Islet precursor cell (in vitro differentiated cells): ENCODE results near the gene KIZ.
"Not testable (repeated sequence)": the region's sequence is repeated elsewhere in the genome, so short reads cannot be mapped to it uniquely, and the experiment has no call there.

Experiments used
- DNase-seq: peaks from one replicate; pipeline ENCODE4 v3.0.0-alpha.2; 2018

The KIZ gene

DNA sequence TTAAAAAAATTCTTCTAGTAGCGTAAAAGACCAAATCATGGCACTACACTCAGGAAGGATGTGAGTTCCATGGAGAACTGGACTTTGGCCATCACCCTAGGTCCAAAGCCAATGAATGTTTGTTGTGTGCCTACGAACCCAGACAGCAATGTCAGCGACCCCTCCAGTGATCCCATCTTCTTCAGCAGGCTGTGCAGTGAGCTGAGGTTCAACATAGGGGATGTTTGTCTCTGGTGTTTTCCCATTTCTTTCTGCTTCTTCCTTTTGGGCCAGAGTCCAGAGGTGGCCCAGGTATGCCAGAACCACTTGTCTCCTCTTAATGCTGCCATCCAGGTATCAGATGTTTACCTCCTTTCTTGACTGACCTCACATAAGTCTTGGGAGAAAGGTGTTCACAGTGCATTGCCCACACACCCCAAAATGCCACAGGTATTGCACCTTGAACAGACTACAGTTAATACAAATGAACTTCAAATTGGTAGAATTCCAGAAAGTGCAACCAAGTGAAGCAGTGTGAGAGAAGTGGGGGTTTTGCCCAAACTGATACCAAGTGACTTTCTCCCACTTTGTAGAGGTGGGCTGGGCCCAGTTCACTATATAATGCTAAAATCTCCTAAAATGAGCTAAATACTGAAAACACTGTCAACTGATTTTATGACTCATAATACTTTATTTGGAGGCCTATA is 14.1 kb downstream of the KIZ start:
- no peak for DNase-seq

DNA sequence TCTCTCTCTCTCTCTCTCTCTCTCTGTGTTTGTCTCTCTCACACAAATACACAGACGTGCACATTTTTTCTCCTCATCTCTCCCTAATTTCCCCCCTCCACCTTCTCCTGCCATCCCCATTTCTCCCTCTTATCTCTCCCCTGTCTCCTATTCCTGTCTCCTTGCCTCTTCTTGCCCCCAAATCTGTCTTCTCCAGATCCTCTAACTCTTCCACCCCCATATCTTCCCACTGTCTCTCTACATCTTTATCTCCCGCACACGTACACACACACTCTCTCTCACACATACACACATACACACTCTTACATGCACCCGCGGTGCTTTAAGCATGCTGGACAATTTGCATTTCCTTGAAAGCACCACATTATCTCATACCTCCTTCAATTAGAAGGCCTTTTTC is 15.9 kb downstream of the KIZ start:
- no peak for DNase-seq

DNA sequence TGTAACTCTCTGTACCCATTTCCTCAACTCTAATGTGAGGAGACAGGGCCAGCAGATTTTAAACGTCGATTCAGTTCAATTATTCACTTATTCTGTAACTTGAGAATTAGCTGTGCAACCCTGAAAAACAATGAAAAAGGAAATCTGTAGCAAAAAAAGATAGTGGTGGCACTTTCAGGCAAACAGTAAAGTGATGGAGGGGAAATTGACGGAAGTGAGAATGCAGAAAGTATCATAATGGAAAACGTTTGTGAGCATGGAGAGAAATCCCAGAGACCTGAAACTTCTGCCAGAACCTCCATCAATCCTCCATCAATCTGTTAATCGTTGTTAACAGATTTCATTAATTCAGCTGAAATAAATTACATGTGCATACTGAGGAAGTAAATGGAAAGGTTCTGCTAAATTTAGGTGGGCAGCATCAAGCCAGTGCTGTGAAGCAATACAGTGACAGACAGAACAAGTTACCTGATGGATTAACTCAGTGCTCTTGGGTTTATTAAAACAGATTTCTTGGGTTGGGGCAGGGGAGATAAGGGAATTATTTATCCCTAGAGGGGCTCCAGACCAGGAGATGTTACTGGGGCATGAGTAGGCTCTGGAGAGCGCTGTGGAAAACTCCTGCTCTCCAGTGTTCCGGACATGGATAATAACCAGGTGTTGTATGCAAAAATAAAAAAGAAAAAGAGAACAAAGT is 17.5 kb downstream of the KIZ start:
- DNase-seq, result no peak

DNA sequence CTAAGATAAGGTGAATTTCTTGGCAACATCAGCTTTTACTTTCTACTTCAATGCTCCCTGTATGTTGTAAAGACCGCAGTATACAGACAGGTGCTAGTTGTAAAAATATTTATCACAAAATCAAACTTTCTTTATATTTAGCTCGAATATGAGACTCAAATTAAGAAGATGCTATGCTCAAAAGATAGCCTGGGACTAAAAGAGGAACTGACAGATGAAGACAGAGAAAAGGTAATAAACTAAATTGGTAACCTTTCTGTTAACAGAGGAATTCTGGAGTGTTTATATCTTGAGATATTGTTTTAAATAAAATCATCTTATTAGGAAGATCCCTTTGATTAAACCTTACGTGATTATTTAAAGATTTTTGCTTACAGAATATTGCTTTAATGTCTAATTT is 19.5 kb downstream of the KIZ start:
- DNase-seq, result no peak

DNA sequence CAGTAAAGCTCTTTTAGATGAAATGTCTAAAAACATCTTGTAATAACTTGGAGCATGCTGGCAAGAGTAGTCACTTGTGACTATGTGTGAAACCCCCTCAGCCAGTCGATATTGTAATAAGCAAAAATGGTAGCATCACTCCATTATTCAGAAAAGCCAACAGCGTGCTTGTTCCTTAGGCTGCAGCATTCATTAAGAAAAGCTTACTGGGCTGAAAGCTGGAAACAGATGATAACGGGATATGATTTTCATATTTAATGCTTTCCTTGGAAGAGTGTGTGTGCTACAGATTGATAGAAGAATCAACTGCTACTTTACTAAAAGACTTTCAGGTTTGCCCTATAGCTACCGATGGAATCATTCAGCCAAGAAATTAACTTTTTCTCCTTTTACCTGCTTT is 20.3 kb downstream of the KIZ start:
- DNase-seq, result no peak

DNA sequence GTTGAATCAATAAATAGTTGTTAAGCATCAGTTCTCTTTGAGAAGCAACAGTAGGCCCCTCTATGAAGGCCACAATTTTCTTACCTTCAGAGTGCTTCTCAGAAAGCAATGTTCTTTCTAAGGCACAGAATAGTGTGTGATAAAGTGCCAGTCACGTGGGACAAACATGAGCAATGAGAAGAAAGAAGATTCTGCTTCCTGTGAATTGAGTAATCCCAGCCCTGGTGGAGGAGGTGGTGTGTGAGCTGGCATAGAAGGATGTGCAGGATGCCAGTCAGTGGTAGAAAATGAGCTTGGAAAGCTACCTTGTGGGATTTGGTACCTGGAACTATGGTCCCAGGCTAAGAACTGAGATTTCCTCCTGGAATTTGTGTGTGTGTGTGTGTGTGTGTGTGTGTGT is 21.7 kb downstream of the KIZ start:
- DNase-seq, result no peak

DNA sequence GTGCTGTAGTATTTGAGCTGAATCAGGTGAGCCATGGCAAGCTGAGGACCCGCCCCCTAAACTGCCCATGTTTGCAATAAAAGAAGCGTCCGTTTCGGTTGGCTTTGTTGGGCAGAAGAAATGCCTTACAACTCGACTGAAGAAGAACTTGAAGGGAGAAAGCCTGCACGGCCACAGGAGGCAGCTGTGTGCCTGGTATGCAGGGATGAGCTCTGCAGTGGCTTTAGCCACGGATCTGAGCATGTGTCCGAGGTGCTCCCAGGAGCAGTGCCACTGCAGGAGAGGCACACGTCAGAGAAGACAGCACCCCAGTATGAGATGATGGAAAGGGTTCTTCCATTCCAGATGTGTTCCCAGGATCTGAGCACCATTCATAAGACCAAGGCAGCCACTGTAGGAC is 23.5 kb downstream of the KIZ start:
- no peak for DNase-seq

DNA sequence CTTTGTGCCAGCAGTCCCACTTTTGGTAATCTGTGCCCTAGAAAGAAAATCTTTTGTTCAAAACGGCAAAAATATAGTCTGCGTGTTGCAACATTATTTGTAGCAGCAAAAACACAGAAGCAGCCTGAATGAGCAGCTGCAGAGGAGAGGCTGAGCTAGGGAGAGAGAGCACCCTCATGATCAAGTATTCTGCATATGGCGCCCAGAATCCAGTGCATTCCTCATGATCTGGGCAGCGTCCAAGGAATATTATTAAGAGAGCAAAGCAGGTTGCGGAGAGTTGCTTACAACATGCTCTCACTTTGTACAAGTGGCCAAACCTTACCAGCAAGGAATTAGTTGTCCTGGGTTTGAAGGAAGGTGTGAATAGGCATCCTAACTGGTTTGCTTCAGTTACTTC is 25.9 kb downstream of the KIZ start:
- DNase-seq, result no peak

DNA sequence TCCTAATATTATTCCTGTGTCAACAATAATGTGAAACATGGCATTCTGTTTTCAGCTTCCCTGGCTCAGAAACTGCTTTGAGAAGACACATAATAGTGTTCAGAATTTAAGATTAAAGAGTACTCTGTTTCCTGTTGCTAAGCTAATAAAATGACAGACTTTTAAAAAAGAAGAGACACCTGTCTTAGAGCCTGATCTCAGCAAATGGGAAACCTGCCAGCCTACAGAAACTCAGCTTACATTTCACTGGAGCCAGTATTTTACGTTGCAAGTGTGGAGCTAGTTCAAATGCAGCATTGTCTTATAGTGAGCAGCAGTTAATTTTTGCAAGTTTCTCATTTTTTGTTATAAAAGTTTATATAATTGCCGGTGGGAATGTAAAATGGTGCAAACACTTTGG is 28.8 kb downstream of the KIZ start:
- no peak for DNase-seq

DNA sequence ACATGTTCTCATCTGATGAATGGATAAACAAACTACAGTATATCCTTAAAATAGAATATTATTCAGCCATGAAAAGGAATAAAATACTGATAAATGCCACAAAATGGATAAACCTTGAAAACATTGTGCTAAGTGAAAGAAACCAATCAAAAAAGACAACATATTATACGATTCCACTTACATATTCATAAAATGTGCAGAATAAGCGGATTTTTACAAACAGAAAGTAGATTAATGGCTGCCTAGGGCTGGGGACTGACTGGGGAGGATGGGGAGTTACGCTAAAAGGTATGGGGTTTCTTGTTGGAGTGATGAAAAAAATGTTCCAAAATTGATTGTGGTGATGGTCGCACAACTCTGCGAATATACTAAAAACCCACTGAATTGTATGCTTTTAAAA is 29.4 kb downstream of the KIZ start:
- DNase-seq, result no peak

DNA sequence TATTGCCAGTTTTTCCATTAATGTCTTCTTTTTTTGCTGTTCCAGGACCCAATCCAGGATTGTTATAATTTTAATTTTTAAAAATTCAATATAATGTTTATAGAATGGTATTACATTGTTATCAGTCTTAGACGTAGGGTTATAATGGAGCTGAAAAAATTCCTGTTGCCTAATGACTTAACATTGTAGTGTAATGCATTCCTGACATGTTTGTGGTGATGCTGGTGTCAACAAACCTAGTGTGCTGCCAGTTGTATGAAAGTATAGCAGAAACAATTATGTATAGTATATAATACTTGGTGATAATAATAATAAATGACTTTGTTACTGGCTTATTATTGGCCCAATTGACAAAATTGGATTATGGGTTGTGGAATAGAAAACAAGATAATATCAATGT is 30.4 kb downstream of the KIZ start:
- DNase-seq, result no peak

DNA sequence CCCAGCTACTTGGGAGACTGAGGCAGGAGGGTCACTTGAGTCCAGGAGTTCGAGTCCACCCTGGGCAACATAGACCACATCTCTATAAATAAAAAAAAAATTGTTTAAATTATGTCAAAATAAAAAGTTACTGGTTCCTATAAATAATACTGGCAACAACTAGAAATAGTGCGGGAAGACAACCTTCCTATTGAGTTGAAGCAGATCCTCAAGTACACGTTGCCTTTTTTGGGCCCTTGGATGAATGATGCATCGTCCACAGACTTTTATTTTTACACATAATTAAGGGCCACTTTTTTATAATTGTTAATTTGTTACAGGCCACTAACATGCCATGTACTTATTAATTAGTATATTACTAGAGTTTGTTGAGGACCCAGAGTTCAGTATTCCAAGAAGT is 31.1 kb downstream of the KIZ start:
- no peak for DNase-seq

DNA sequence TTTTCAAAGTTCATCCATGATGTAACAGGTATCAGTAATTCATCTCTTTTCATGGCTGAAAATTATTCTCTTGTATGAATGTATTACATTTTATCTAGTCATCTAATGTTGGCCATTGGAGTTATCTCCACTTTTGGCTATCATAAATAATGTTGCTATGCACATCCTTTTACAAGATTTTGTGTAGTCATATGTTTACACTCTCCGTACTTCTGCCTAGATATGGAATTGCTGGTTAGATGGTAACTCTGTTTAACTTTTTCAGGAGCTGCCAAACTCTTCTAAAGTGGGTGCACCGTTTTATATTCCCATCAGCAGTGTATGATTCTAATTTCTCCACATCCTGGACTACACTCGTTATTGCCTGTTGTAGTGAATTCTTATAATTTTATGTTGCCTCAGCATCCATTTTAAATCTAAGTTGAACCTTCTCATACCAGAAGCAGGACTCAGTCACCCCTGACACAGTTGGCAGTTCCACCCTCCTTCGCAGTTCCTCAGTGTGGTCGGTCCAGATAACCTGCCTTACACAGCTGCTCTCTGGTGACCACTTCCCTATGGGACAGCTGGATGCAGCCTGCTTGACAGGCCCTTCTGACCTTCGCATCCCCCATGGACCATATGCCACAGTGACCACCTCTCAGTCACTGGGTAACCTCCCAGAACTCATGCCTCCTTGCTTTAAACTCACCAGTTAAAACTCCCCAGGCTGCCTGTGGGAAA is 33.9 kb downstream of the KIZ start:
- DNase-seq, result no peak

DNA sequence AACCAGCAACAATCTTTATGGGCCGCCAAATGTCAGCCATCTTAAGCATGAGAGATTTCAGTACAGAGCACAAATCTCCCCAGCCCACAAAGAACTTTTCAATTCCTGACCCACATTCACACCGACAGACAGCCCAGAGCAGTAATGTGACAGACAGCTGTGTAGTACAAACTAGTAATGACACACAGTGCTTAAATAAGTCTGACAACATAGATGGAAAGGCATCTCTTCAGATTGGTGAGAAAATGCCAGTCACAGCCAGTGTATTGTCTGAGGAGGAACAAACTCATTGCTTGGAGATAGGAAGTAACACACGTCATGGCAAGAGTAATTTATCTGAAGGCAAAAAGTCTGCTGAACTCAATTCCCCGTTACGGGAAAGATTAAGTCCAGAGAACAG is 36.0 kb downstream of the KIZ start:
- no peak for DNase-seq

DNA sequence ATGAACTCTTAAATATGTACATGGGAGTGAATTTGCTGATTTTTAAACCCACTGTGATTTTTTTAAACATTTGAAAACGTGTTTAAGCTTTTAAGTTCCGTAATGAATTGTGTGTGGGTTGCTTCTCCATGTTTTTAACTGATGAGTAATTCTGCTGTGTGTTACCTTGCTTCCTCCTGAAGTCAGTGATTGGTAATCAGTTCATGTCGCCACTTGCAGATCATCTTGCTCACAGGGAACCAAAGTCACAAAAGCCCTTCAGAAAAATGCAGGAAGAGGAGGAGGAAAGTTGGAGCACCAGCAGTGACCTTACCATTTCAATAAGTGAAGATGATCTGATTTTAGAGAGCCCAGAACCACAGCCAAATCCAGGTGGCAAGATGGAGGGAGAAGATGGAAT is 36.7 kb downstream of the KIZ start:
- no peak for DNase-seq

DNA sequence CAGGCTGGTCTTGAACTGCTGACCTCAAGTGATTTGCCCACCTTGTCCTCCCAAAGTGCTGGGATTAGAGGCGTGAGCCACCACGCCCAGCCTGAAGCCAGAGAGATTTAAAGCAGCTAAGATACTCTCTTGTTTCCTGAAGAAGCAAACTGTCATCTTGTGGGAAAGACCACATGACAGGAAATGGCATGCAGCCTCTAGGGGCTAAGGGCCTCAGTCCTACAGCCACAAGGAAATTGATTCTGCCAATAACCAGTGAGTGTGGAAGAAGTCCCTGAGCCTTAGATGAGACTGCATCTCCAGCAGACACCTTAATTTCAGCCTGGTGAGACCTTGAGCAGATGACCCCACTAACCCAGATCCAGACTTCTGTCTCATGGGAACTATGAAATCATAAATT is 40.9 kb downstream of the KIZ start:
- DNase-seq, result no peak

DNA sequence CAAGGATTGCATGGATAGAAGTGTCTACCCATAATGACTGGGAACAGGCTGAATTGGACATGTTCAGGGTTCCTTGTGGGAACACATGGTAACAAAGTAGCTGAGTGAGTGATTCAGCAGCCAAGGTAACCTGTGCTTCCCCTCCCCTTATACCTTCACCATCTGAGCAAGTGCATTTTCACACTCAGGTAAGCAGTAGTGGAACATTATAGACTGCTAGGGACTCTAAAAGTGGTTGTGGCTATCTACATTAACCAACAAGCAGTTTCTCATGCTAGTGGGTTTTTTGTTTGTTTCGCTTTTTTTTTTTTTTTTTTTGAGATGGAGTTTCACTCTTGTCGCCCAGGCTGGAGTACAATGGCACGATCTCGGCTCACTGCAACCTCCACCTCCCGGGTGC is 41.4 kb downstream of the KIZ start:
- DNase-seq, result no peak

DNA sequence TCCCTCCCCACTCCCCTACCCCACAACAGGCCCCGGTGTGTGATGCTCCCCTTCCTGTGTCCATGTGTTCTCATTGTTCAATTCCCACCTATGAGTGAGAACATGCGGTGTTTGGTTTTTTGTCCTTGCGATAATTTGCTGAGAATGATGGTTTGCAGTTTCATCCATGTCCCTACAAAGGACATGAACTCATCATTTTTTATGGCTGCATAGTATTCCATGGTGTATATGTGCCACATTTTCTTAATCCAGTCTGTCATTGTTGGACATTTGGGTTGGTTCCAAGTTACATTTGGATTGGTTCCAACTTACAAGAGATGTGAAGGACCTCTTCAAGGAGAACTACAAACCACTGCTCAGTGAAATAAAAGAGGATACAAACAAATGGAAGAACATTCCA is 42.2 kb downstream of the KIZ start:
- DNase-seq, result not testable (repeated sequence)

DNA sequence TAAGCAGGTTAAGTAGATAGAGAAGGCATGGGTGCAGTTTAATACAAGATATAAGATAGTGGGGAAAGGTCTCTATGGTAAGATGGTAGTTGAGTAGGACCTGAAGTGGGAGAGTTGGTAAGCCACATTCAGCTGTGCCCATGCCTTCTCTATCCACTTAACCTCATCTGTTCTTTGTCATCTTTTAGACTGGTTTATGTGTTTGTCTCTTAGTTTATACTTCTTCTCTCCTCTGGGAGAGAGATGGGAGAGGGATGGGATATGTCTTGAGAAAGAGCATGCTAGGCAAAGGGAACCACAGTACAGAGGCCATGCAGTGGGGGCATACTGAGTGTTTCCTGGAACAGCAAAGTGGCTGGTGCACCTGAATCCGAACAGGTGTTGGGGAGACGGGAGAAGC is 46.7 kb downstream of the KIZ start:
- DNase-seq, result no peak

DNA sequence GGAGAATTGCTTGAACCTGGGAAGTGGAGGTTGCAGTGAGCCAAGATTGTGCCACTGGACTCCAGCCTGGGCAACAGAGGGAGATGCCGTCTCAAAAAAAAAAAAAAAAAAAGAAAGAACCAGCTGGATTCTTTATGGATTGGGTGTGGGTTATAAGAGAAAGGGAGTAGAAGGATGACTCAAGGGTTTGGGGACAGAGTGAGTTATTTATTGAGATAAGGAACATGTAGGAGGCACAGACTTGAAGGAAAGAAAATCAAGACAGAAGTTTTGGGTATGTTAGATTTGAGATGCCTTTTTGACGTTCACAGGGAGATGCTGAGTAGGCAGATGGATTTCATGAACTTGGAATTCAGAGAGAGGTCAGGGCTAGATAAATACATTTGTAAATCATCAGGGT is 47.6 kb downstream of the KIZ start:
- DNase-seq, result no peak

DNA sequence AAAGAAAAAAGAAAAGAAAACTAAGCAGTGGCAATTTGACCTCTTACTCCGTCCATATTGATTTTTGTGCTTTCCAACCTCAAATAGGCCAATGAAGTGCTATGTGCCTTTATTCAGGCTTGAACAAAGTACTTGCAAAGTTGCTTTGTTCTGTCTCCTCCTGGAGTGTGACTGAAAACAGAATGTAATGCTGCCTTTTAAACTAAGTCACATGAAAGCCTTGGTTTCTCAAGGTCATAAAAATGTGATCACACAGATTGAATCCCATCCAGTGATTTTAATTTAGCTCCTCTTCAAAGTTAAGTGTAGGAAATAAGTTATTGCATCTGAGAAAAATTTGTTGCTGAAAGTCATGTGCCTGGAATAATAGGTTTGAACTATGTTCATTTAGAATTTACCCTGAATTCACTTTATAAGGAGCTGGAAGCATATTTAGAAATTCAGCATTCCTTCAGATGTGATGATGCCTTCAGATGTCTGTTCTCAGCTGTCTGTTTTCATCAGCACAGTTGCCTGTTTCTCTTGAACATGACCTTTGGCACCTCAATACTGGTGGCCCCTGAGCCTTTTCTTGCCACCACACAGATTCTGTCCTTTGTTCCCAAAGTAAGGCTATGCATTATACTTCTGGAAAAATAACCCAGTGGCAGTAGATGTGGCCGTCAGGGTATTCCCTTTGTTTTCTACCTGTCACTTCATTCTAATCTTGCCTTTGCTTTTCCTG is 48.8 kb downstream of the KIZ start:
- DNase-seq, result no peak

DNA sequence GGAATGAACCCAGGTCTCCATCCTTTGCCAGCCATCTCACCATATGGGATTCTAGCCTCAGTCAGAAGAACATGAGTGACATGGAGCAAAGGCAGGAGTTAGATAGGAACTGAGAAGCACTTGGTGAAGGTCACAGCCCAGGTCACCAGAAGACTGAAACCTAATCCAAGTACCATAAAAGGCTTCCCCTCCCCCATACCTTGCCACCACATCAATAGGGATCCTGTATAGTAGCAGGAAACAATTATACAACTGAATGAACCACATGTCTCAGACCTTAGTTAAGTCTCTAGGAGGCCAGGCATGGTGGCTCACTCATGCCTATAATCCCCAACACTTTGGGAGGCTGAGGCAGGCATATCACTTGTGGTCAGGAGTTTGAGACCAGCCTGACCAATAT is 49.6 kb downstream of the KIZ start:
- no peak for DNase-seq

DNA sequence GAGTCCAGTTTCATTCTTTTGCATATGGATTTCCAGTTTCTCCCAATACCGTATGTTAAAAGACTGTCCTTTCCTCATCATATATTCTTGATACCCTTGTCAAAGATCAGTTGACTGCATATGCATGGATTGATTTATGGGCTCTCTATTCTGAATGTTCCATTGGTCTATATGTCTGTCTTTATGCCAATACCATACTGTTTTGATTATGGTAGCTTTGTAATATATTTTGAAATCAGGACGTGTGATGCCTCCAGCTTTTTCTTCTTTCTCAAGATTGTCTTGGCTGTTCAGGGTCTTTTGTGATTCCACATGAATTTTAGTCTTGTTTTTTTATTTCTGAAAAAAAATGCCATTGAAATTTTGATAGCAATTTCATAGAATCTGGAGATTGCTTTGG is 51.9 kb downstream of the KIZ start:
- DNase-seq, result no peak

DNA sequence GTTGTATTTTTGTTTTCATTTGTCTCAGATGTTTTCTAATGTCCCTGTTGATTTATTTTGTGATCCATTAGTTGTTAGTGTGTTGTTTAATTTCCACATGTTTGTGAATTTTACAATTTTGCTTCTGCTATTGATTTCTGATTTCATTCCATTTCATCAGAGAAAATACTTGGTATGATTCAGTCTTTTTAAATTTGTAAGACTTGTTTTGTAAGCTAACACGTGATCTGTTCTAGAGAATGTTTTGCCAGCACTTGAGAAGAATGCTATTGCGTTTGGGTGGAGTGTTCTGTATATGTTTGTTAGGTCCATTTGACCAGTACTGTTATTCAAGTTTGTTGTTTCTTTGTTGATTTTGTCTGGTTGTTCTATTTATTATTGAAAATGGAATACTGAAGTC is 53.9 kb downstream of the KIZ start:
- DNase-seq, result no peak
